Hematopoietic multipotent progenitor cell (in vitro differentiated cells): ENCODE data around the gene C6orf89. TPM values are rescaled to one million over a fixed set of nuclear protein-coding genes. Genes with fewer than 3 reads are reported as not detected.
"Not testable (repeated sequence)": the region's sequence is repeated elsewhere in the genome, so short reads cannot be mapped to it uniquely, and the experiment has no call there.

Source experiments
- DNase-seq, 3 donors: peaks; one replicate each; pipeline ENCODE4 v3.0.0-alpha.2; 2011 to 2015; ENCODE audit warnings: low read depth in 2 of 3, low spot score in 2 of 3
- total RNA-seq: library from RNA; depleted of rRNA; stranded (reverse); fragments of >200 nt; gene quantifications from one replicate; pipeline ENCODE4 v1.2.3, GENCODE V29; 2012

Gene C6orf89
- total RNA-seq, 1 donor: 19.7 TPM

GRCh38 chr6:36920049-36920448 lies 34.3 kb downstream of the C6orf89 start:
- no peak for DNase-seq

GRCh38 chr6:36920546-36920945 lies 34.8 kb downstream of the C6orf89 start:
- no peak for DNase-seq

- DNase-seq: no peak
Measured at GRCh38 chr6:36924131-36924530, 38.4 kb downstream of the C6orf89 start.

GRCh38 chr6:36924778-36925374 lies 39.1 kb downstream of the C6orf89 start:
- DNase-seq: no peak

GRCh38 chr6:36925809-36926208 lies 40.1 kb downstream of the C6orf89 start:
- no peak for DNase-seq

- DNase-seq: no peak
Measured at GRCh38 chr6:36926708-36927513, 41.2 kb downstream of the C6orf89 start.

GRCh38 chr6:36927691-36928546 lies 42.2 kb downstream of the C6orf89 start:
- DNase-seq: no peak

- DNase-seq: no peak
Measured at GRCh38 chr6:36928547-36928918, 42.8 kb downstream of the C6orf89 start.

GRCh38 chr6:36929152-36929551 lies 43.4 kb downstream of the C6orf89 start:
- no peak for DNase-seq

GRCh38 chr6:36929607-36930006 lies 43.9 kb downstream of the C6orf89 start:
- DNase-seq: no peak

- DNase-seq: no peak
Measured at GRCh38 chr6:36930483-36930882, 44.7 kb downstream of the C6orf89 start.

- no peak for DNase-seq
Measured at GRCh38 chr6:36933102-36933501, 47.4 kb downstream of the C6orf89 start.

- DNase-seq: no peak
Measured at GRCh38 chr6:36933519-36933918, 47.8 kb downstream of the C6orf89 start.

- DNase-seq: no peak
Measured at GRCh38 chr6:36934901-36935300, 49.1 kb downstream of the C6orf89 start.

GRCh38 chr6:36936824-36937223 lies 51.1 kb downstream of the C6orf89 start:
- no peak for DNase-seq

- DNase-seq: no peak
Measured at GRCh38 chr6:36937896-36938295, 52.1 kb downstream of the C6orf89 start.

- no peak for DNase-seq
Measured at GRCh38 chr6:36938536-36938935, 52.8 kb downstream of the C6orf89 start.

GRCh38 chr6:36939005-36939404 lies 53.3 kb downstream of the C6orf89 start:
- not testable (repeated sequence) for DNase-seq

GRCh38 chr6:36940027-36940426 lies 54.3 kb downstream of the C6orf89 start:
- DNase-seq: no peak

GRCh38 chr6:36941561-36941960 lies 55.8 kb downstream of the C6orf89 start:
- DNase-seq: not testable (repeated sequence)

GRCh38 chr6:36942329-36942728 lies 56.6 kb downstream of the C6orf89 start:
- not testable (repeated sequence) for DNase-seq
